HL-60/S4 treated with phorbol 12-myristate 13-acetate at 8.2 ng/mL for 4 days and 3 days (cell line): Measurements from ENCODE around the gene TRPM5.

Experiments
- in situ Hi-C: fragments of 300-500 bp; cut with MboI; formaldehyde crosslinking; loops from 2 replicates; pipeline ENCODE4 v1.15.0; 2022; ENCODE audit warnings: low sequenced_read_pairs

The TRPM5 gene

DNA sequence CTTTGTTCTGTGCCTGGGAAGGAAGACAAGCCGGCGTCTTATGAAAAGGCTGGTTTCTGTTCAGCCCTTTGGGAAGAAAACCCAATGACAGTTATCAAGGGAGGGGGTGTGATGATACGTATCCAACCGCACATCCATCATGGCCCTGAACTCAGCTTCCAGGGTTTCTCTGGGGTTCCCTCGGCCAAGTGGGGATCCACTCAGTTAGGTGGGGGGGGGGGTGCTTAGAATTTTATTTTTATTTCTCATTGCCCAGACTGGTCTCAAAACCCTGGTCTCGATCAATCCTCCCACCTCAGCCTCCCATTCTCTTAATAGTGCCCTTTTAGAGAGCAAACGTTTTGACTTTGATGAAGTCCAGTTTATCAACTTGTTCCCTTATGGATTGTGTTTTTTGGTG, 26.2 kb upstream of the TRPM5 start:
- in situ Hi-C loops: no loop called here

DNA sequence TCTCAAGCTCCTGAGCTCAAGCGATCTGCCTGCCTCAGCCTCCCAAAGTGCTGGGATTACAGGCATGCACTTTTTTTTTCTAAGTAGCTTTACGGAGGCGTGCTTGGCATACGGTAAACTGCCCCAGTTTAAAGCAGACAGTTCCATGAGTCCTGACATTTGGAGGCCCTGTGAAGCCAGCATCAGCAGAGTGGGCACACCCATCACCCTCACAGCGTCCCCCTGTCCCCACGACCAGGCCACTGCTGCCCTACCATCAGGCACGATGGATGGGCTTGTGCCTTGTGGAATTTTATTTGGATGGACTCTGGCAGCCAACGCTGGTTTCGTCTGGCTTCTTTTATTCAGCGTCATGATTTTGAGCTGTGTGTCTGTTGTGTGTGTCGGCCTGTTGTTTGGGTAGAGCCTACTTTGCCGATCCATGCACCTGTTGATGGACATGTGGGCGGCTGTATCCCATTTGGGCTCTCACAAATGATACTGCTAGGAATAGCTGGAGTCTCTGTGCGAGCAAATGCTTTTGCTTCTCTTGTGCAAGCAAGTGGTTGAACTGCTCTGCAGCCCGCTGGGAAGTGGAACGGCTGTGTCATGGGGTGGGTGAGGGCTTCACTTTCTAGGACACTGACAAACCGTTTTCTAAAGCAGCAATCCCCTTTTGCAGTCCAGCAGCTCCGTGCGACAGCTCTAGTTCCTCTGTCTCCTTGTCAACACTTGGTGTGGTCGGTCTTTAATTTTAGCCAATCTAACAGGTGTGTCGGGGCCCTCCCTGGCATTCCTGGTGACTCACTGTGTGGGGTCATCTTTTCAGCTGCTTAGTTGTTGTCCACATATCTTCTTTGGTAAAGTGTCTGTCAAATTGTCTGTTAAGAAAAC, 24.3 kb upstream of the TRPM5 start:
- in situ Hi-C loops: no loop called here

DNA sequence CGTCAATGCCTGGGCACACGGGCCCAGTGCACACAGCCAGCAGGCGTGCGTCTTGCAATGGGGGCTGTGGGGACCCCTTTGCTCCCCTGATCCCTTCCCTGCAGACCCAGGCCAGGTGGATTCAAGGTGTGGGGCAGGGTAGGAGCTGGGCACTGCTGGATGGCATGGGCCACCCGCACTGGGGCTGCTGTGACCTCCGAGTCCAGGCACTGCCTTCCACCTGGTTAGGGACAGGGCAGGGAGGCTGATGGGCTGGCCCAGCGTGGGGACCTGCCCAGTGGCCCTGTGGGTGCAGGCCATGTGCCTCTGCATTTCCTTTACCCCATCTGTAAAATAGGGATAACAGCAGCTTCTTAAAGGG, 23.4 kb upstream of the TRPM5 start:
- in situ Hi-C loops: no loop called here

DNA sequence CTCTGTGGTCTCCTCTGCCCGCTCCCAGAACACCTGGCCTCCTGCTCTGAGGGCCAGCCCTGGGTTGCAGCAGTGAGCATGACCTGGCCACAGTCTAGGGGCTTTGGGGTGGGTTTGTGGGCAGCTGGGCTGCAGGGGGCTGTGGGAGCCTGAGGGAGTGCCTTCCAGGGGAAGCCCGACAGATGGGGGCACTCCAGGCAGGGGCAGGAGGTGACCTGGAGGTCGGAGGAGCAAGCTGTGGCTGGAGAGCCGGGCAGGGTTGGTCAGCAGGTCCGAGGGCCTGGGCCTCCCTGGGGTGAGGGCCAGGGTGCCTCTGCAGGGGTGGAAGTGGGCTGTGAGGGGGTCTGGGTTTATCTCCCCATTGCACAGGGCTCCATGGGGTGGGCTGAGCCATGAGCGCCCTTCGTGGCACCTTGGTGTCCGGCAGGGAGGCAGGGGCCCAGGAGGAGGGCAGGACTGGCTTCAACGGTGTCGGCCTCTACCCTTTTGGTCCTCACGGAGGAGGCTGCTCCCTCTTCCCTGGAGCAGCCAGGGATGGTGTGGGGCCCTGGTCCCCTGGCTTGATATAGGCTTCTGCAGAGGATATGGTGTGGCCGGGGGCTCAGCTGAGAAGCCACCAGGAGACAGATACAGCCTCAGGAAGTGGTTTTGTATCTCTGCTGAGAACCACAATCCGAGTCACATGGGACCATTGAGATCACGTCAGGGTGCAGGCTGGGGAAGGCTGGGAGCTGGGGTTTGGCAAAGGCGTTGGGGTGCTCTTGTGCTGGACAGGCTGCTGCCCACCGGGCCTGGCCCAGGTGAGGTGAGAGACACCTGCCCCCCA, 22.8 kb upstream of the TRPM5 start:
- in situ Hi-C loops: no loop called here

DNA sequence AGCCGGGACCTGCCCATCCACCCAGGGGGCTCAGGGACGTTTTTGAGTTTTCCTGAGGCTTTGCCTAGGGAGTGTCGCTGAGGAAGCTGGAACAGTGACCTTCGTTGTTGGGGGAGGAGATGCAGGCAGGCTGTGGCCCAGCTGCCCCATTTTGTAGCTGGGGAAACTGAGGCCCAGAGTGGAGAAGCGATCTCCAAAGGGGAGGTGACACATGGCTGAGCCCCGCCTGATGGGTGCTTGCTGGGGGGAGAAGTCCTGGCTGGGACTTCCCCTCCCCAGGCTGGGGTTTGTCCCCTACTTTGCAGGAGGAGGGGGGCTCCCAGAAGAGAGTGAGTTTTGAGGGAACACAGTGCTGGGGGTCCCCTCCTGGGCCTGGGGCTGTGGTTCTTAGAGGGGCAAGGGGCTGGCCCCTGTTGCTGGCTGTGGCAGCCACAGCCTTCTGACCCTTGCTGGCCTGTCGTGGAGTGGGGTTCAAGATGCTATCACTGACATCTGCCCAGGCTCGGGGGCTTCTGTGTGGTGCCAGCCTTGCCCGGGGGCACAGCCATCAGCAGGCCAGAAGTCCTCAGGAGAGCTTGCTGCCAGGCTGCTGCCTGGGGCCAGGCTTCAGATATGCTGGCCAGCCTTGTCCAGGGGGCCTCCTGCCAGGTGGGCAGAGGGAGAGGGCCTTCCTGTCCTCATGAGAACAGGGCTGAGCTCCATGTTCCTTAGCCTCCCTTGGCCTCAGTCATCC, 21.9 kb upstream of the TRPM5 start:
- in situ Hi-C loops: no loop called here

DNA sequence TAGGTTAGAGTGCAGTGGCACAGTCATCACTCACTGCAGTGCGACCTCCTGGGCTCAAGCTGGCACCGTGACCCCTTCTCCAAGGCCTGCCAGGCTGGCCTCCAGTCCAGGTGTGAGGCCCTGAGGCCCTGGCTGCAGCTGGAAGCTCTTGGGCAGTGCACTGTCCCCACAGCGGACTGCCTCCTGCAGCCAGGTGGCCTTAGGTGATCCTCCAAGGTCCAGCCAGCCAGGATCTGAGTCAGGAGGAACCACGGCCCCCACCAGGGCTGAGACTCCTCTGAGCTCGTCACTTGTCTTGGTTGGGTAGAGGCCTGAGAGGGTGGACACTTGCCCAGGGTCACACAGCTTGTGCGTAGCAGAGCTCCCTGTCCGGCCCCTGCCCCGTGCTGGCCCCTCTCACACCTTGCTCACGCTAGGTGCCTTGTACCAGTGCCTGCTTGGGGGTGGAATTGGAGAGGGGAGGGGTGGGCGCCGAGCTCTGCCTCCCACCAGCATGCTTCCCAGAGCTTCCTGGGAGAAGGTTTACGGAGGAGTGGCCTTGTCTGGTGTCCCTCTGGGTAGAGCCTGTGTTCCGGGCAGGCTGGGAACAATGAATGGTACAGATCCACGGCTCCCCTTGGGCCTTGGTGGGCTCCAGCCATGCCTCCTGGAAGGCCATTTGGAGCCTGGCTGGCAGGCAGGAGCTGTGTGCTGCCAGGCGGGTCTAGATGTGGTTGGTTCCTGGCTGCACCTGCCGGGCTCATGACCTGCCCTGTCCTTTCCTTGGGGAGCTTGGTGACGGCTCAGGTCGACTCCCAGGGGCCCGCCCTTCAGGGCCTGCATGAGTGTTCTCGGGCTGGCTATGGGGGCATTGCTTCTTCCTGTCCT, 21.1 kb upstream of the TRPM5 start:
- in situ Hi-C loops: no loop called here

DNA sequence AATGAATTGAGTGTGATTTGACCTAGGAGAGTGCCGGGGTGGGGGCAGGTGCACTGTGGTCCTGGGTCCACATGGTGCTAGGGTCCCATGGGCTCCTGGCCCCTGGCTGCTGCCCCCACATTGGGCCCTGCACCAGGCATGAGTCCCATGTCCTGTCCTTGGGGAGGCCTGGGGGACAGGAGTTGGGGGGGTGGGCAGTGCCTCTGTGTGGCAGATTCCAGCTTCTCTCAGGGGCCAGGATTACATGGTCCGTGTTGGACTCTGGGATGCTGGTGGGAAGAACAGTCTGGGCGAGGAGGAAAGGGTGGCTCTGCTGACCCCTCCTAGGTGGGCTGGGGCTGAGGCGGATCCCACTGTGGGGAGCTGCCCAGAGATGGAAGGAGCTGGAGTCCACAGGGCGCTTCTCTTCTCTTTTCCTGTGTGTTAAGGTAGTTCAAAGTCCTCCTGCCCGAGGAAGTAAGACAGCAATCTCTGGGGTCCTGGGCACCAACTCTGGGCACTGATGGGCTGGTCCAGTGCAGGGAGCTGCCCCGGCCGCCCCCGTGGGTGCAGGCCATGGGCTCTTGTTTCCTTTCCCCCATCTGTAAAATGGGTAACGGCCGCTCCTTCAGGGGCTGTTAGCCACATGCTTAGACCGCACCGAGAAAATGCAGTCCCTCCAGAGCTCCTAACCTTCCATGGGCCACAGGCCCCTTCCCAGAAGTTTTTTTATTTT, 20.3 kb upstream of the TRPM5 start:
- in situ Hi-C loops: no loop called here

DNA sequence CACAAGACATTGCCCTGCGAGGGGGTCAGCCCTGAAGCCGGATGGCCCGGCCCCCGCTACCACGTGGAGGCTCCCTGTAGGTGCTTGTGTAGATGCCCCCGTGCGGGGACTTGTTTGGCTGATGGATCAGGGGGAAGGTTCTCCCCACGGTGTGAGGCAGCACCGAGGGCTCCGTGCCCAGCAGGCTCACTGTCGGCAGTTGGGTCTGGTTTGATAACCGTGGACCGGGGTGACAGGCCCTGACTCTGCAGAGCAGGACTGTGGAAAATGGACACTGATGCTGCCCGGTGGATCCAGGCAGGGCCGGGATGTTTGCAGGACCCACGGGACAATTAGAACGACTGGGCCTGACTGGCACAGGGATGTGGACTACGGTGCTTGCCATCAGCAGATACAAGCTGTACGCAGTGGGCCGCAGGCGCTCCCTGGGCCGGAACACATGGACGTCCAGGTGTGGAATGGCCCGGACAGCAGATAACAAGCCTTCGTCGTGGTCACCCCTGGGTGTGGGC, 19.5 kb upstream of the TRPM5 start:
- in situ Hi-C loops: no loop called here

DNA sequence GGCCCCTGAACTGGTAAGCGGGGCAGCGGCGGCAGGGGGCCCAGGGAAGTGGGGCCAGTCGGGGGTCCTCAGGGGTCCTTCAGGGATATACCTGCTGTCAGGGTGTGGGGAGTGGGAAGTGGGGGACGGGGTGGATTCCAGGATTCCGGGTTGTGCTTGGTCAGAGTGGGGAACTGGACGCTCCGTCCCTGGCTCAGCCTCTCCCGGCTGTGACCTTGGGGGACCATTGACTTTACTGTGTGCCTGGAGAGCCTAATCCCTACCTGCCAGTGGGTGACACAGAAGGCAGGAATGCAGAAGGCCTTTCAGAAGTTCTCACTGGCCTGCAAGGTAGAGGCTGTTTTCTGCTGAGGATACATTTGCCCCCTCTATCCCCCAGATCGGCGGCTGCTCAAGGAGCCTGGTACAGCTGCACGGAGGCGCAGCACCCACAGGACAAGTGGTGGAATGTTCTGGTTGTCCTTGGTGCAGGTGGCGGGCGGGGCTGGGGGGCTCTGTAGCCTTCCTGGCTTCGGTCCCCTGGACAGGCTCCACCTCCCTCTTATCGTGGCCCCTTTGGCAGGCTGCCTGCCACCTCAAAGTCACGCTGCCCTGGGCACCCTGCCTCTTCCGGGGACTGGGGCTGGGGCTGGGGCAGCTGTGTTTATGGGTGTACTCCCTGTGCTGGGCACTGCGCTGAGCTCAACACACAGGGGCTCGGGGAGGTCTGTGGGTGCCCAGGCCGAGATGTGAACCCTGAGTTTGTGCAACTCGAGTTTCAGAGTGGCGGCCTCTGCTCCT, 18.9 kb upstream of the TRPM5 start:
- in situ Hi-C loops: no loop called here

DNA sequence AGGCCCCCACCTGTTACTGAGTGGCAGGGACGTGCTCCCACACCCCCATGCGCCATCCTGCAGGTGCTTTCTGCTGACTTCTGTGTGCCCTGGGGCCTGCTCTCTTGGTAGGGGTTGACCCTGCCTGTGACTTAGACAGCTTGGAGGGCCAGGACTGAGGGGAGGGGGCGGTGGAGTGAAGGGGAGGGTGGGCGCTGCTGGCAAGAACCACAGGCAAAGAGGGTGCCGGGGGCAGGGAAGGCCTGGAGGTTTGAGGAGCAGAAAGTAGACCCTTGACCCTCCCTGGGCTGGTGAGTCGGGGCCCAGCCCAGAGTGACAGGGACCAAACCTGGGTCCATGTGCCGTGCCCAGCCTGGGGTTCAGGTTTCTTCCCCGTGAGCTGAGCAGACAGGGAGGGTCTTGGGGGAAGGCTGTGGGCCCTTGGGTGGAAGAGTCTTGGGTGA, 18.2 kb upstream of the TRPM5 start:
- in situ Hi-C loops: no loop called here

DNA sequence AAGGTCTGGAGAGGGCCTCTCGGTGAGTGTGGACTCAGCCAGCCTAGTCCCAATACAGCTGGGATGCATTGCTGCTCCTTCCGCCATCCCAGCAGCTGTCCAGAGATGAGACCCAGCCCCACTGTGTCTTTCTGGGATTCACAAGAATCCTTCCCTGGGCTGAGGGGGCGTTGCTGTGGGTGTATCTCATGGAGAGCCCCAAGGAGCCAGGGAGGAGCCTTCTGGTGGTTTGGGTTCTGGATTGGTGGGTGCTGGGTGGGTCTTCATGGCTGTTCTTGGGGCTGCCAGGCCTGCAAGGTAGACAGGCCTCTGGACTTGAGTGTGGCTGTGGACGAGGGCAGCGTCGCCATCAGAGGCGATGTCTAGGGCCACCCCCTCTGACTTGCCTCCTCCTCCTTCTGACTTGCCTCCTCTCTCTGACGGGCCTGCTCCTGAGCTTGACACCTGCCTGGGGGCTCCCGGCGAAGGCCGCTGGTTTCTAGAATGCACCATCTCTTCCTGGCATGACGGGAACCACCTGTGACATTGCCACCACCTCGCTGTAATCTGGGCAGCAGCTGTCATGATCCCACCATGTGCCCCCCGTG, 17.7 kb upstream of the TRPM5 start:
- in situ Hi-C loops: no loop called here

DNA sequence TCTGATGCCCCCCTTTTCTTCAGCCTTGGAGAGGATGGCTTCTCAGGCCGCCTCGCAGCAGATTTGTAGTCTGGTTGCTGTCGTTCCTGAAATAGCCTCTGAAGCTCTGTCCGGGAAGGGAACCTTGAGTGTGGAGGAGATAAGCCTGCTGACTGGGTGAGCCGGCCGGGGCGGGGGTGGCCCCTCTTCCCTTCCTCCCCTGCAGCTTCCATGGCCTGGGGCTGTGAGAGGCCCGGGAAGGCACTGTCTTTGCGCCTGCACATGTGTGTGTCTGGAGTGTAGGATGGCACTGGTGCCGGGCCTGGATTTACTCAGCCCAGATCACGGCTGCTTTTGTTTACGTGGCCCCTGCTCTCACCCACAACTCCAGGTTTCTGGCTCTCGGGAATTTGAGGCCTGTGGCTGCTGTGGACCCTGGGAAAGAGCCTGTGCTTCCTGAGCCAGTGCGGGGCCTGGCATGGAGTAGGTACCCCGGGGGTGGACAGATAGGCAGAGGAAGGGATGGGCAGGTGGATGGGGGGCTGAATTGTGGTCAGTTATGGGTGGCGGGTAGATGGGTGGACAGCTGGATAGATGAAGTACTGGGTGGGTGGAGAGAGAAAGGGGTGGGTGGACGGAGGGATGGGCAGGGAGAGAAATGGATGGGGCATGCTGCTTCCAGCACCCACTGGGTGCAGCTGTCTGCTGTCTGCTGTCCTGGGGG, 17.1 kb upstream of the TRPM5 start:
- in situ Hi-C loops: no loop called here

DNA sequence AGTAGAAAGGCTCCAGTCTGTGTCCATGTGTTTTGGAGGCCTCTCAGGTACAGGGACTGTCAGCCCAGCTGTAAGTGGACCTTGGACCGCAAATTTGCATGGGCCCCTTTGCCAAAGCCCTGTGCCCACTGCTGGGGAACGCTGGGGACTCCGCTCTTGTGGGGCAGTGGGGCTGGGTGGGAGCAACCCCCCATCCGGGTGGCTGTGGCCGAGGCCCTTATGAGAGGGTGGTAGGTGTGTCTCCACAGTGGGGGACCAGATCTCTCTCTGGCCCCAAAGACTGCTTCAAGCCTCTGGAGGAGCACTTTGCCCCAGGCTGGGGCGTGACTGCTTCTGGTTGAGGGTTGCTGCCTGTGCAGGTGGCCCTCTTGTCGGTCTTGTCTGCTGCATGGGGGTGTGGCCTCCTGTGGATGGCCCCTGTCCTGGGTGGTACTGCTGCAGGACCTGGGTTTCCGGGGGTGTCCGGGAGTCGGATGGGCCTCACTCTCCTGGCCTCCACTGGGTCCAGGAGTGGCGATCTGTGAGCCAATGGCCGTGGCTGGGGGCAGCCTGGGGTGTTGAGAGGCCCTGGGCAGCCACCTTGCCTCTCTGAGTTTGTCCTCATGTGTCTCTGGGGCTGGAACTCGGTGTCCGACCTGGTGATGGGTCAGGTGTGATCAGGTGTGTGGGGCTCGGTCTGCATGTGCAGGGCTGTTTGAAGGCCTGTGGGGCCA, 16.4 kb upstream of the TRPM5 start:
- in situ Hi-C loops: no loop called here

DNA sequence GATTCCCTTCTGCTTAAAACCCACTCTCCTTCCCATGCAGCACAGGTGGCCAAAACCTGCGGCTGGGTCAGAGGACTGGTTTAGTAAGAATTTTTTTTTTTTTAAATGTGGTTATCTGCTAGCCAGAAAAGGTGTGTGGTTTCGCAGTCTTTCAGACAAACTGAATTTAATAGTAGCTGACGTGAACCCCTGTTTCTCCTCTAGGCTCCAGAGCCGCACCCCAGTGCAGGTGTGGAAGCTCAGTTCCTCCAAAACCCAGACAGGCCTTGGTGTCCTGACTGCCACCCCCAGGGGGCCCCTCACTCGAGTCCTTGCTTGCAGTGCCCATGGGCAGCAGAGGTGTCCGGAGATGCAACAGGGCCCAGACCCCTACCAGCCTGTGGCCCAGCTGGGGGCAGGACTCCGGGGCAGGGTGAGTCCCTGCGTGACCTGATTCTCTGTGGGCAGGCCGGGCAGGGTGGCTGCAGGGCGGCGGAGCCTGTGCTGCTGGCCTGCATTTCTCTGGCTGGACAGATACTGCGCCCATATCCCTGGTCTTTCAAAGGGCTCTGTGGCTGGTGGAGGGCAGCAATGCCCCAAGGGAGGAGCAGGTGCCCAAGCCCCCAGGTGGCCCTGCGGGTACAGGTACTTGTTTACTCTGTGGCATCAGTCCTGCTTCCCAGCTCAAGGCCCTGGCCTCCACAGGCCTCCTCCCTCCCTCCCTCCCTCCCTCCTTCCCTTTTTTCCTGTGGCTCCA, 15.7 kb upstream of the TRPM5 start:
- in situ Hi-C loops: no loop called here

DNA sequence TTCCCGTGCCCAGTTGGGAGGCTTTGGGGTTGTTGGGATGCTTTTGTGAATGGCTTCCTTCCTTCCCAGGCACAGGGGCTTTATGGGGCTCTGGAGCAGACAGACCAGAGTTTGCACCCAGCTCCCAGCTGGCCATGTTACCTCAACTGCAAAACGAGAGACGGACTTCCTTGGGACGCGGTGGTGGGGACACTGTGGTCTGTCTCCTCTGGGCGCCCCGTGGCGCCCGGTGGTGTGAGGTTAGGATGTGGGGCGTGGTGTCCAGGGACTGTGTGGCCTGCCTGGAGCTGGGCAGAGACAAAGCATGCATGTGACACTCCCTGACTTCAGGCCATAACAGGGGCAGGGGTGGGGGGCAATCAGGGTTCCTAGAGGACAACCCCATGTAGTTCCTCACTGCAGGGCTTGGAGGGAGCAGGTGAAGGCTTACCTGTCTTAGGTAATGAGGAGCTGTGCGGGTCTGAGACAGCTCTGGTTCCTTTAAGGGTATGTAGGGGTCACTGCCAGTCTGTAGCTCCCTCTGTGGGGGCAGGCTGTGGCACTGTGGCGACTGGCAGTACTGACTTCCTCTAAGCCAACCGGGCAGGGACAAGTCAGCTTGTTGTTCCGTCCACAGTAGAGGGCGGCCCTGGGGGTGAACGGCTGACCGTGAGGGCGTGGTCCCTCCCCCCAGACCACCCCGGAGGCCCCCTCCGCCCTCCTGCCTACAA, 14.9 kb upstream of the TRPM5 start:
- in situ Hi-C loops: no loop called here

DNA sequence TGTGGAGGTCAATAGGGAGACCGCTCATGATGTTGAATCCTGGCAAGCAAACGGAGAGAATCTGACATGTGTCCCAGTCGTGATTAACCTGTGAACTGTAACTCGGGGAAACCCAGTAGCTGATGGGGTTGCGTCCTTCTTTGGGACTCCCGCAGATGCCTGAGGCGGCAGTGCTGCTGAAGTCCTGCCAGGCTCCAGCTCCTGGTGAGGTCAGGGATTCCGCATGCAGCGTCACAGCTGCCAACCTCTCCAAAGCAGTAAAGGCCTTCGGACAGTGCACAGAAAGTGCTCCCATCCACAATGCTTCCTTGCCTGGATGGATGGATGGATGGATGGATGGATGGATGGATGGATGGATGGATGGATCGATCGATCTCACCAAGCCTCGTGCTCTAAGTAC, 14.0 kb upstream of the TRPM5 start:
- in situ Hi-C loops: no loop called here
